DND-41 (cell line): ENCODE data around the gene PLEKHM1.
"Not testable (repeated sequence)": the region's sequence is repeated elsewhere in the genome, so short reads cannot be mapped to it uniquely, and the experiment has no call there.

ENCODE experiments used
- CTCF ChIP-seq: IDR thresholded peaks from 2 replicates; pipeline ENCODE4 v1.5.1; 2012; ENCODE audit warnings: borderline replicate concordance, low read length, moderate library complexity, mild to moderate bottlenecking; ENCODE audit not compliant: poor library complexity, severe bottlenecking; ENCODE audit errors: extremely low read depth
- EZH2 ChIP-seq: IDR thresholded peaks from 3 replicates; pipeline ENCODE4 v1.6.1; 2012; ENCODE audit warnings: borderline replicate concordance, low read depth, mild to moderate bottlenecking, moderate library complexity, low read length, inconsistent platforms; ENCODE audit not compliant: severe bottlenecking

GRCh38 chr17:45443371-45444260 is 46.9 kb downstream of the PLEKHM1 start:
- TF ChIP-seq CTCF, EZH2: not testable (repeated sequence)
